Measurements from ENCODE around the gene MECR. TPM values are rescaled to one million over a fixed set of nuclear protein-coding genes. Genes with fewer than 3 reads are reported as not detected.

Gene MECR
- total and polyA plus RNA-seq, 7 experiments from 2014 or later: 8.6 to 24.4 (median 17.6) TPM

GRCh38 chr1:29211086-29212030 is 19.4 kb downstream of the MECR start:
- no peak overlapping the region for H3K4me3 ChIP-seq (ENCODE audit: low read length)
- no peak overlapping the region for H3K27ac ChIP-seq (ENCODE audit: low read depth, low read length)
- ATAC-seq (no peak), DNase-seq (no peak)
- intact Hi-C loops (cut with micrococcal nuclease): no loop called here
- peaks cover 0 to 56% (median 0%) of the 10 kb centered on the region in 3 experiments for H3K36me3 ChIP-seq (ENCODE audit: control insufficient read depth in 2 of 3, insufficient read depth in 3 of 3, low read length in 3 of 3)
- POLR2A ChIA-PET: no interaction called here
- H3K4me3 Mint-ChIP-seq: no peak overlapping the region
- H3K36me3 Mint-ChIP-seq: peaks cover 9 to 31% (median 19%) of the 10 kb centered on the region in 5 donors
- no peaks in the 10 kb centered on the region for H3K4me1 ChIP-seq (ENCODE audit: control insufficient read depth in 2 of 2, insufficient read depth in 2 of 2, low read length in 2 of 2)
- H3K27ac Mint-ChIP-seq: no peak overlapping the region
- CTCF ChIA-PET: interaction anchor here (0.9 kb wide), 1 partner anchor 9 kb away, joined by 3 read pairs; no protein-coding TSS in a partner anchor
- H3K27me3 Mint-ChIP-seq: no peaks in the 10 kb centered on the region
- no peaks in the 10 kb centered on the region for H3K27me3 ChIP-seq (ENCODE audit: control insufficient read depth in 2 of 2, insufficient read depth in 2 of 2, low read length in 2 of 2)
- H3K9me3 ChIP-seq (ENCODE audit: control insufficient read depth in 2 of 3, low read length in 3 of 3): no peaks in the 10 kb centered on the region
- peaks cover 0 to 2% (median 0%) of the 10 kb centered on the region in 11 donors for H3K9me3 Mint-ChIP-seq
- peaks cover 0 to 2% (median 0%) of the 10 kb centered on the region in 7 donors for H3K4me1 Mint-ChIP-seq

- Histone ChIP-seq H3K4me1 (ENCODE audit: control insufficient read depth in 2 of 2, insufficient read depth in 2 of 2, low read length in 2 of 2) (no peaks in the 10 kb centered on the region), H3K9me3 (ENCODE audit: control insufficient read depth in 2 of 3, low read length in 3 of 3) (no peaks in the 10 kb centered on the region), H3K4me3 (ENCODE audit: low read length) (no peak overlapping the region), H3K36me3 (ENCODE audit: control insufficient read depth in 2 of 3, insufficient read depth in 3 of 3, low read length in 3 of 3) (peaks cover 0 to 56% (median 0%) of the 10 kb centered on the region in 3 experiments), H3K27me3 (ENCODE audit: control insufficient read depth in 2 of 2, insufficient read depth in 2 of 2, low read length in 2 of 2) (no peaks in the 10 kb centered on the region), H3K27ac (ENCODE audit: low read depth, low read length) (no peak overlapping the region)
- H3K4me3 Mint-ChIP-seq: no peak overlapping the region
- ChIA-PET POLR2A (no interaction called here), CTCF (no interaction called here)
- no peaks in the 10 kb centered on the region for H3K27me3 Mint-ChIP-seq
- no peak overlapping the region for H3K27ac Mint-ChIP-seq
- peaks cover 0 to 2% (median 0%) of the 10 kb centered on the region in 11 donors for H3K9me3 Mint-ChIP-seq
- ATAC-seq (no peak), DNase-seq (no peak)
- intact Hi-C loops (cut with micrococcal nuclease): no loop called here
- H3K36me3 Mint-ChIP-seq: peaks cover 7 to 37% (median 22%) of the 10 kb centered on the region in 5 donors
- peaks cover 0 to 4% (median 0%) of the 10 kb centered on the region in 7 donors for H3K4me1 Mint-ChIP-seq
These were observed 20.3 kb downstream of the MECR start for GRCh38 chr1:29210278-29211085.

- H3K4me1 ChIP-seq (ENCODE audit: control insufficient read depth in 2 of 2, insufficient read depth in 2 of 2, low read length in 2 of 2): no peaks in the 10 kb centered on the region
- POLR2A ChIA-PET: no interaction called here
- CTCF ChIA-PET: no interaction called here
- intact Hi-C loops (cut with micrococcal nuclease): no loop called here
- no peak overlapping the region for H3K27ac ChIP-seq (ENCODE audit: low read depth, low read length)
- H3K27me3 Mint-ChIP-seq: no peaks in the 10 kb centered on the region
- H3K4me3 Mint-ChIP-seq: no peak overlapping the region
- H3K9me3 ChIP-seq (ENCODE audit: control insufficient read depth in 2 of 3, low read length in 3 of 3): no peaks in the 10 kb centered on the region
- H3K36me3 ChIP-seq (ENCODE audit: control insufficient read depth in 2 of 3, insufficient read depth in 3 of 3, low read length in 3 of 3): peaks cover 0 to 53% (median 0%) of the 10 kb centered on the region in 3 experiments
- H3K27me3 ChIP-seq (ENCODE audit: control insufficient read depth in 2 of 2, insufficient read depth in 2 of 2, low read length in 2 of 2): no peaks in the 10 kb centered on the region
- H3K9me3 Mint-ChIP-seq: peaks cover 0 to 2% (median 0%) of the 10 kb centered on the region in 11 donors
- H3K4me3 ChIP-seq (ENCODE audit: low read length): no peak overlapping the region
- no peak overlapping the region for H3K27ac Mint-ChIP-seq
- ATAC-seq (no peak), DNase-seq (no peak)
- peaks cover 0 to 4% (median 0%) of the 10 kb centered on the region in 7 donors for H3K4me1 Mint-ChIP-seq
- peaks cover 5 to 32% (median 17%) of the 10 kb centered on the region in 5 donors for H3K36me3 Mint-ChIP-seq
These were observed 21.6 kb downstream of the MECR start for GRCh38 chr1:29209173-29209572.

- intact Hi-C loops (cut with micrococcal nuclease): no loop called here
- ATAC-seq (no peak), DNase-seq (no peak)
- no peaks in the 10 kb centered on the region for H3K27me3 ChIP-seq (ENCODE audit: control insufficient read depth in 2 of 2, insufficient read depth in 2 of 2, low read length in 2 of 2)
- Mint-ChIP-seq H3K4me1 (peaks cover 0 to 4% (median 0%) of the 10 kb centered on the region in 7 donors), H3K36me3 (peaks cover 5 to 33% (median 13%) of the 10 kb centered on the region in 5 donors), H3K27ac (no peak overlapping the region), H3K4me3 (no peak overlapping the region), H3K9me3 (peaks cover 0 to 2% (median 0%) of the 10 kb centered on the region in 11 donors), H3K27me3 (no peaks in the 10 kb centered on the region)
- POLR2A ChIA-PET: no interaction called here
- no peak overlapping the region for H3K27ac ChIP-seq (ENCODE audit: low read depth, low read length)
- H3K4me1 ChIP-seq (ENCODE audit: control insufficient read depth in 2 of 2, insufficient read depth in 2 of 2, low read length in 2 of 2): no peaks in the 10 kb centered on the region
- H3K4me3 ChIP-seq (ENCODE audit: low read length): no peak overlapping the region
- peaks cover 0 to 54% (median 0%) of the 10 kb centered on the region in 3 experiments for H3K36me3 ChIP-seq (ENCODE audit: control insufficient read depth in 2 of 3, insufficient read depth in 3 of 3, low read length in 3 of 3)
- H3K9me3 ChIP-seq (ENCODE audit: control insufficient read depth in 2 of 3, low read length in 3 of 3): no peaks in the 10 kb centered on the region
- CTCF ChIA-PET: interaction anchor here (0.7 kb wide), 1 partner anchor 1501 kb away, joined by 3 read pairs; no protein-coding TSS in a partner anchor
These were observed 22.3 kb downstream of the MECR start for GRCh38 chr1:29208442-29208841.

- Histone ChIP-seq H3K9me3 (ENCODE audit: control insufficient read depth in 2 of 3, low read length in 3 of 3) (no peaks in the 10 kb centered on the region), H3K4me1 (ENCODE audit: control insufficient read depth in 2 of 2, insufficient read depth in 2 of 2, low read length in 2 of 2) (no peaks in the 10 kb centered on the region), H3K36me3 (ENCODE audit: control insufficient read depth in 2 of 3, insufficient read depth in 3 of 3, low read length in 3 of 3) (peaks cover 0 to 55% (median 0%) of the 10 kb centered on the region in 3 experiments), H3K4me3 (ENCODE audit: low read length) (no peak overlapping the region), H3K27ac (ENCODE audit: low read depth, low read length) (no peak overlapping the region), H3K27me3 (ENCODE audit: control insufficient read depth in 2 of 2, insufficient read depth in 2 of 2, low read length in 2 of 2) (no peaks in the 10 kb centered on the region)
- Mint-ChIP-seq H3K27me3 (no peaks in the 10 kb centered on the region), H3K4me3 (no peak overlapping the region), H3K4me1 (peaks cover 0 to 13% (median 3%) of the 10 kb centered on the region in 7 donors), H3K27ac (no peak overlapping the region), H3K36me3 (peaks cover 2 to 34% (median 7%) of the 10 kb centered on the region in 5 donors), H3K9me3 (no peaks in the 10 kb centered on the region)
- POLR2A ChIA-PET: interaction anchor here (1.2 kb wide), 1 partner anchor 21 kb away, joined by 7 read pairs; the partner anchor contains the start of gene SRSF4
- intact Hi-C loops (cut with micrococcal nuclease): loop anchor here (1.0 to 2.0 kb wide), 8 partner anchors 20 to 417 kb away; no protein-coding TSS in a partner anchor
- CTCF ChIA-PET: interaction anchor here (0.5 to 8.1 kb wide), 17 partner anchors 9 to 1111 kb away, joined by 3 to 46 read pairs (median 3); partner anchors contain the start of gene SRSF4
- peak; percentile 94 for ATAC-seq
- peak; percentile 58 to 91 (median 76) for DNase-seq
These were observed 28.0 kb downstream of the MECR start for GRCh38 chr1:29202584-29203340.

All from naive thymus-derived CD4-positive, alpha-beta T cell (primary cell).